GM12872 (cell line): ENCODE data around the gene TIFAB.

Experiments
- CTCF ChIP-seq: IDR thresholded peaks from 3 replicates; pipeline ENCODE4 v1.5.1; 2011; ENCODE audit warnings: low read depth, mild to moderate bottlenecking, low read length, moderate library complexity; ENCODE audit not compliant: insufficient read depth

Gene TIFAB

DNA sequence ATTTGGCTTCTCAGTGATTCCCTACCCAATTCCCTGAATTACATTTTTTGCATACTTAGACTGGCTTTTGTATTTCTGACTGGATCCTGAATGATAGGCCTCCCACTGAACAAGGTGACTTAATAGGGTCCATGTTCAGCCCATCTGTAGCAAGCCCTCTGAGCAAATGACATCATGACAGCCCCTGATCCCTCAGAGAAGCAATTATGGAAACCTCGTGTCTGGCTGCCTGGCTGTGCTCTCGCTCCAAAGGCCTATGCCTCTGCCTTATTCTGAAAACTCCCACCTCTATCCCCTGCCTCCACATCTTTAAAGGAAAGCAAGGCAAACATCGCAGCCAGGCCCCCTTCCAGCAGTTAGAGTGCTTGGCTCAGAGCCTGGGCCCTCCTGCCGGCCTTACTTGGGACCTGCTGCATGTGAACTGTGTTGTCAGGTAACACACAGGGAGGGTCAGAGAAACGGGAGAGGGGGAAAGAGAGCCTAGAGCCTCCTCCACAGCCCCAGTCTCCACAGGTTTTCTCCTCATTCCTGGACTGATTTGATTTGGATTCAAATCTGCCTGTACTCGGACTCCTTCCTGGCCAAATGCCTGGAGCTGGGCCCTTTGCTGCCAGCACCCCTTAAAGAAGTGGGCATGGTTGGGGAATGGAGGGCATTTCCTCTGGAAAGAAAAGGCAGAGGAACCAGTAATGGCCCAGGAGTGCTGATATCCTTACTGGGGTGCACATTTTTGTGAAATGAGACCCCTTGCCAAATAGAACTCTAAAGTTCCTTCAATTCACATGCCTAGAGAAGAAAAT lies 8.8 kb downstream of the TIFAB start:
- TF ChIP-seq CTCF = no peak

- no peak for TF ChIP-seq CTCF
Observed at GRCh38 chr5:135442431-135443160, 9.6 kb downstream of the TIFAB start.

DNA sequence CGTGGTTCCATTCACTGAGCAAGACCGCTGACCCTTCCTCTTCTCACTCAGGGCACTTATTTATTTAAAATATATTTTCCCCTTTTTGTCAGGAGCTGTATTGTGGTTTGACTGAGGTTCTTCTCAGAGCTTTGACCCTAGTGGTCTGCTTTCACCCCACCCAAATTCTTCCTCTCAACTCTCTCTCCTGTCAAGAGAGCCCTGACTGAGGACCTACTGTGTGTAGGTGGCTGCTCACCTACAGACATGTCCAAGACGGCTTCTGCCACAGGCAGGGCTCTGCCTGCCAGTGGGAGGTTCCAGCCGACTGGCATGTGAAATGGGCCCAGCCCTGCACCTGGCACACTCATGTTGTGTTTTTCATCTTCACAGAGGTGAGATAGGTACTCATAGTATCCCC lies 10.2 kb downstream of the TIFAB start:
- TF ChIP-seq CTCF = no peak

DNA sequence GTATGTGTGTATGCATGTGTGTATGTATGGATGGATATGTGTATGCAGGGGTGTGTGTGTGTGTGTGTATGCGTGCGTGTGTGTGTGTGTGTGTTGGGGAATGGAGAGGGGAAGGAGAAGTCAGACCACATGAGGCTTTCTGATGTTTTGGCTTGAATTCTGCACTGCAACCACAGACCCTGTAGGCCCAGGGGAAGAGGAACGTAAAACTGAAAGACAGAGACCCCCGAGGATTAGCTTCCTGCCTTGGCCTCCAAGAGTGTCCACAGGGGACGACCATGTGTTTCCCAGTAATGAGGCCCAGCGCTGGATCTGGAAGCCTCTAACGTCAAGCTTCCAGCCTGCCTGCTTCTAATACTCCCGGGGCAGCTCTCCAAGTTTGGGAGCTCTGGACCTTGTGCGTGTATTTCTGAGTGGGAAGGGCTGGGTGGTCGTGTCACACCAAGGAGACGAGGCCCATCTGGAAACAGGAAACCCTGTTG lies 10.8 kb downstream of the TIFAB start:
- no peak for TF ChIP-seq CTCF

DNA sequence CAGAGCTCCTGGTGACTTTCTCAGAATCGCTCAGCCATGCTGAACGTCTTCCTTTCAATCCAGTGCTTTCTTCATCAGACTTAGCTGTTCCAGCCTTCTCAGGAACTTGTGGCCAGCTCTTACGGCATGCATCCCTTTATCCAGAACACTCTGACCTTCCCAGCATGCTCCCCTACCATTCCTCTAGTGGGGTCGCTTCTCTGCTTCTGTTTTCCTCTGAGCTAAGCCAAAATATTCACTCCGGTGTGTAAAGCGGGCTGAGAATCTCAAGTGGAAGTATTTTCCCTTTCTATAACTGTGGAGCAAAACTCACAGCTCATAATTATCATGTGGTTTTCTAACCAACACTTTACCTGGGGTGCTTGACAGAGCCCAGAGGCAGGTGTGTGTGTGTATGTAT lies 11.2 kb downstream of the TIFAB start:
- TF ChIP-seq CTCF = no peak

DNA sequence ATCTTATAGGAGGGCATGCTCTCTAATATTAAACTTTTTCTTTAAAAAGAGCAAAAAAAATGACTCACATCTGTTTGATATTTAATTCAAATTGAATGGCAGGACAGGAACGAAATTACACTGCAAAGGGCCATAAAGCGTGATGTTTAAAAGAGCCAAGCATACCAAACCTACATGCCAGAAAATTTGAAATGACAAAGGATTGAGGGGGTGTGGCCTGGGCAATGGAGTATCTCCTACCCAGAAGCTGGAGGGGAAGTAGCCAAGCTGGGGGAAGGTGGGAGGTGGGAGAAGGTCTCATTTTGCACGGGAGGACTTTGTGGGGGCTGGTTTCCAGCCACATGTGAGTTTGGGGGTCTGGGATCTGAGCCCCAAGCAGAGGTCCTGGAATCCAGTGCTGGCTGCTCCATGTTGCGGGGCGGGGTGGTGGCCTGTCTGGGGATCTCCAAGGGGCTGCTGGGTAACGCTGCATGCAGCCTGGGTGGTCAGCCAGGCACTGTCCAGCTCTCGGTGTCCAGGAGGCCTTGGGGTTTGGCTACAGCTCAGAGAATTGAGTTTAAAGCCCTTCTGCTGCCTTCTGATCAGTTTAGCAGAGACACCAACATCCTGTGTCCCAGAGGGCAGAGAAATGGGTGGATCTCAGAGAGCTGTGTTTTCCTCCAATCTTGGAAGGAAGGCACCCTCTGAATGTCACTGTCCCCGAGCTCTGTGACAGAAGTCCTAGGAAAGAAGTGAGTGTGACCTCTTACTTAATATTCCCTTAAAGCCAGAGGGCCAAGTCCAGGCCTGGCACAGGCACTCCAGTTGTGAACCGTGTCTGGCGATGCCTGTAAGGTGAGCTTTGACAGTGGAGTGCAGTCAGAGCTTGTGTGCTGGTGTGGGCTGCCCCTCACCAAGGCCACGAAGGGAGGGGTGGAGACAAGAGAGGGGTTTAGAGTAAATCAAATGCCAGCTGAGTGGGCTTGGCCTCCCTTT lies 12.6 kb downstream of the TIFAB start:
- TF ChIP-seq CTCF = no peak
